NCI-H1092 (cell line): Measurements from ENCODE around the gene IMPG2.

ENCODE experiments used
- DNase-seq: peaks from one replicate; lab custom pipeline; 2025; lab: John Stamatoyannopoulos, UW

Gene IMPG2

DNA sequence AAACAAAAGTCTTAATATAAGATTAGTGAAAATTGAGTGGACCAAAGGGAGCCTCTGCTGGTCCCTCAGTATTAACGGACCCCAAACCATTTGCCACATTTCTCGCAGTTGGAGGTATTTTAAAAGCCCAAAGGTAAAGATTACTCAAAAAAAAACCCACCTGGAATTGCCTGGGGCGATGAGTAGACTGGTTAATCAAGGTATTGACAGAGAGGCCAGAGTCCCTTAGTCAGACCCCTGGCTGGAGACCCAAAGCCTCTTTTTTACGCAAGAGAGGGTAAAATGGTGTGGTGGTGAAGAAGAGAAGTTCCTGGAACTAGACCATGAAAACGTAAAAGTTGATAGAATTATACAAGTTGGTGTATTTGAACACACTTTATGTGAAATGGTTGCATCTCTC is 137.2 kb downstream of the IMPG2 start:
- no peak for DNase-seq

DNA sequence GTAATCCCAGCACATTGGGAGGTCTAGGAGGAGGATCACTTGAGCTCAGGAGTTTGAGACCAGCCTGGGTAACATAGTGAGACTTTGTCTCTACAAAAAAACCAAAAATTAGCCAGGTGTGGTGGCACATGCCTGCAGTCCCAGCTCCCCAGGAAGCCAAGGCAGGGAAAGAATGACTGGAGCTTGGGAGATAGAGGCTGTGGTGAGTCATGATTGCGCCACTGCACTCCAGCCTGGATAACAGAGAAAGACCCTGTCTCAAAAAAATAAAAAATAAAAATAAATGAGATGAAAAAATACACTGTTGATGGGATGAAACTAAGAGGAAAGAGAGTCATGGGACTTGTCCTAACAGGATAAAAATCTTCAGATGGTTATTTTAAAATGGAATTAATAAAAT is 137.6 kb downstream of the IMPG2 start:
- DNase-seq: no peak

- DNase-seq: no peak
These were observed 138.6 kb downstream of the IMPG2 start for GRCh38 chr3:101181801-101182200.

DNA sequence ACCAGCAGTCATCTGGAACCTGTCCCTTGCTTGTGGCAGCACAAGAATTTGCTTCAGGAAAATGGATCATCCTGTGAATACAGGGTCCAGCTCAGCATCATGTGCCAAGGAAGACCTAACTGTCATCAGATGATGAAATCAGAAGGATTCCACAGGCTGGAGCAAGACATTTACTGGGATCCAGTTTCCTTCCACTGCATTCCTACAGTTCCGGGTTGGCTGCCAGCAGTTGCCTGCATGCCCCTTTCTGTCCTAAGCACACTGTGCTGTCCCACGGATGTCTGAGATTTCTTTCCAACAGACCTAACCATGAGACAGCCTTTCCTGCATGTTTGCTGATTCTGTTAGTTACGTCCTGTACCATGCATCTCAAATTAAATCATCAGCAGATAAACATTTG is 140.7 kb downstream of the IMPG2 start:
- DNase-seq: no peak

- no peak for DNase-seq
These were observed 142.8 kb downstream of the IMPG2 start for GRCh38 chr3:101177577-101177976.
